IMR-90 (cell line): ENCODE data around the gene MRPL40. TPM values are rescaled to one million over a fixed set of nuclear protein-coding genes. Genes with fewer than 3 reads are reported as not detected.

Source experiments
- ATAC-seq: fragments of 200-7000 bp; cut with Tn5 transposase; 2 replicates; pipeline ENCODE4 v1.9.1; 2020; ENCODE audit warnings: low read depth, mild to moderate bottlenecking, moderate library complexity
- BruUV-seq: library from RNA; stranded (reverse); fragments of 400-500 nt; replicated peaks from 2 replicates; lab custom pipeline; 2021; lab: Mats Ljungman, UMichigan
- CTCF ChIA-PET: fragments of 300-600 bp; formaldehyde crosslinking; extraction: SDS; loops from one replicate; lab custom pipeline; 2021; ENCODE audit warnings: antibody characterized with exemption; lab: Yijun Ruan, JAX
- POLR2A ChIA-PET: fragments of 300-600 bp; sonication (Branson Sonifier 250); formaldehyde crosslinking; loops from one replicate; lab custom pipeline; 2022; ENCODE audit warnings: antibody characterized with exemption; ENCODE audit not compliant: unreplicated experiment; lab: Charles Lee
- DNase-seq: peaks from one replicate; pipeline ENCODE4 v3.0.0; 2013
- H2AFZ ChIP-seq: replicated peaks from 2 replicates; pipeline ENCODE3; 2013; ENCODE audit warnings: low read length, mild to moderate bottlenecking; ENCODE audit not compliant: poor library complexity
- H2AK5ac ChIP-seq: 2 replicates; pipeline ENCODE4 v1.6.1; 2013; ENCODE audit warnings: low read depth, low read length, inconsistent platforms
- H2AK9ac ChIP-seq: replicated peaks from 2 replicates; pipeline ENCODE3; 2013; ENCODE audit warnings: mild to moderate bottlenecking, low read depth, low read length, moderate library complexity; ENCODE audit not compliant: poor library complexity
- H2BK120ac ChIP-seq: 2 replicates; pipeline ENCODE4 v1.6.1; 2013; ENCODE audit warnings: low read depth, low read length, inconsistent platforms
- H2BK15ac ChIP-seq: 3 replicates; pipeline ENCODE4 v1.6.1; 2013; ENCODE audit warnings: low read depth, low read length, inconsistent platforms
- H2BK20ac ChIP-seq: 2 replicates; pipeline ENCODE4 v1.6.1; 2013; ENCODE audit warnings: low read depth, mild to moderate bottlenecking, inconsistent platforms, low read length, moderate library complexity
- H2BK5ac ChIP-seq: 2 replicates; pipeline ENCODE4 v1.6.1; 2013; ENCODE audit warnings: mild to moderate bottlenecking, low read depth, low read length, inconsistent platforms; ENCODE audit not compliant: poor library complexity, severe bottlenecking
- H3K14ac ChIP-seq: replicated peaks from 2 replicates; pipeline ENCODE4 v1.6.1; 2013; ENCODE audit warnings: low read depth, low read length, inconsistent platforms
- H3K18ac ChIP-seq: 2 replicates; pipeline ENCODE4 v1.6.1; 2013; ENCODE audit warnings: low read depth, low read length, control low read depth
- H3K23ac ChIP-seq: 2 replicates; pipeline ENCODE4 v1.6.1; 2013; ENCODE audit warnings: low read depth, low read length, inconsistent platforms
- H3K27ac ChIP-seq: 2 replicates; pipeline ENCODE4 v1.5.1; 2013; ENCODE audit warnings: mild to moderate bottlenecking, control low read depth, low read length; ENCODE audit not compliant: insufficient read depth
- H3K27me3 ChIP-seq: 2 replicates; pipeline ENCODE4 v1.6.1; 2013; ENCODE audit warnings: low read length; ENCODE audit not compliant: control insufficient read depth, insufficient read depth
- H3K36me3 ChIP-seq: 2 replicates; pipeline ENCODE4 v1.6.1; 2013; ENCODE audit warnings: low read length, mixed read lengths; ENCODE audit not compliant: control insufficient read depth, insufficient read depth
- H3K4ac ChIP-seq: 2 replicates; pipeline ENCODE4 v1.6.1; 2013; ENCODE audit warnings: low read depth, low read length, inconsistent platforms
- H3K4me1 ChIP-seq: 2 replicates; pipeline ENCODE4 v1.6.1; 2013; ENCODE audit warnings: low read length, mixed read lengths; ENCODE audit not compliant: control insufficient read depth, insufficient read depth
- H3K4me2 ChIP-seq: 2 replicates; pipeline ENCODE4 v1.6.1; 2013; ENCODE audit warnings: low read depth, mild to moderate bottlenecking, control low read depth, low read length, moderate library complexity
- H3K4me3 ChIP-seq: 2 replicates; pipeline ENCODE4 v1.5.1; 2013; ENCODE audit warnings: low read depth, mild to moderate bottlenecking, control low read depth, low read length, moderate library complexity; ENCODE audit not compliant: insufficient read depth
- H3K56ac ChIP-seq: 2 replicates; pipeline ENCODE4 v1.6.1; 2013; ENCODE audit warnings: low read length, inconsistent platforms; ENCODE audit not compliant: insufficient read depth; ENCODE audit errors: extremely low read depth
- H3K79me1 ChIP-seq, 2 experiments: 2 replicates each; pipeline ENCODE4 v1.6.1; 2013; ENCODE audit warnings: low read length in 2 of 2, inconsistent platforms in 1 of 2, low read depth in 1 of 2
- H3K9ac ChIP-seq: 2 replicates; pipeline ENCODE4 v1.6.1; 2013; ENCODE audit warnings: low read depth, low read length, control low read depth
- H3K9me1 ChIP-seq: 2 replicates; pipeline ENCODE4 v1.6.1; 2013; ENCODE audit warnings: low read length, inconsistent platforms; ENCODE audit not compliant: insufficient read depth
- H3K9me3 ChIP-seq: 2 replicates; pipeline ENCODE4 v1.6.1; 2013; ENCODE audit warnings: low read length; ENCODE audit not compliant: control insufficient read depth, insufficient read depth
- H4K20me1 ChIP-seq: 2 replicates; pipeline ENCODE4 v1.6.1; 2013; ENCODE audit warnings: low read length, inconsistent platforms; ENCODE audit not compliant: insufficient read depth
- H4K5ac ChIP-seq: 2 replicates; pipeline ENCODE4 v1.6.1; 2013; ENCODE audit warnings: mild to moderate bottlenecking, low read depth, low read length, control low read depth
- H4K8ac ChIP-seq, 2 experiments: 2 replicates each; pipeline ENCODE4 v1.6.1; 2013; ENCODE audit warnings: low read depth in 2 of 2, low read length in 2 of 2, control low read depth in 1 of 2, inconsistent platforms in 1 of 2
- H4K91ac ChIP-seq: 2 replicates; pipeline ENCODE4 v1.6.1; 2013; ENCODE audit warnings: low read depth, low read length, inconsistent platforms; ENCODE audit not compliant: insufficient read depth
- BHLHE40 ChIP-seq: fragments of 150-350 bp; IDR thresholded peaks from 2 replicates; pipeline ENCODE4 v1.6.1; 2016; ENCODE audit warnings: mild to moderate bottlenecking, low read depth, low read length
- CEBPB ChIP-seq: IDR thresholded peaks from 2 replicates; pipeline ENCODE4 v1.6.1; 2012; ENCODE audit warnings: low read depth, low read length, improper control_type of control experiment
- CHD1 ChIP-seq: IDR thresholded peaks from 2 replicates; pipeline ENCODE4 v1.6.1; 2012; ENCODE audit warnings: low read depth, low read length, improper control_type of control experiment
- CTCF ChIP-seq: conservative IDR thresholded peaks from 2 replicates; pipeline ENCODE4 v1.5.1; 2012; ENCODE audit warnings: mild to moderate bottlenecking, low read depth, low read length, improper control_type of control experiment
- ELK1 ChIP-seq: fragments of 150-350 bp; IDR thresholded peaks from 2 replicates; pipeline ENCODE4 v1.6.1; 2016; ENCODE audit warnings: low read depth, mild to moderate bottlenecking, low read length, moderate library complexity, borderline replicate concordance
- FOS ChIP-seq: fragments of 150-350 bp; IDR thresholded peaks from 2 replicates; pipeline ENCODE4 v1.6.1; 2016; ENCODE audit warnings: low read depth, low read length
- MAFK ChIP-seq: IDR thresholded peaks from 2 replicates; pipeline ENCODE4 v1.6.1; 2012; ENCODE audit warnings: low read depth, low read length, improper control_type of control experiment
- MAZ ChIP-seq: IDR thresholded peaks from 2 replicates; pipeline ENCODE4 v1.6.1; 2012; ENCODE audit warnings: low read depth, mild to moderate bottlenecking, low read length, improper control_type of control experiment, moderate library complexity, borderline replicate concordance
- MXI1 ChIP-seq: IDR thresholded peaks from 2 replicates; pipeline ENCODE4 v1.6.1; 2012; ENCODE audit warnings: low read depth, mild to moderate bottlenecking, low read length, moderate library complexity, borderline replicate concordance
- POLR2A ChIP-seq: IDR thresholded peaks from 2 replicates; pipeline ENCODE4 v1.6.1; 2012; ENCODE audit warnings: mild to moderate bottlenecking, low read depth, low read length
- RAD21 ChIP-seq: IDR thresholded peaks from 2 replicates; pipeline ENCODE4 v1.6.1; 2012; ENCODE audit warnings: low read length, improper control_type of control experiment
- RCOR1 ChIP-seq: IDR thresholded peaks from 2 replicates; pipeline ENCODE4 v1.6.1; 2012; ENCODE audit warnings: mild to moderate bottlenecking, low read length, improper control_type of control experiment; ENCODE audit not compliant: insufficient replicate concordance
- RFX5 ChIP-seq: IDR thresholded peaks from 2 replicates; pipeline ENCODE4 v1.8.0; 2012; ENCODE audit warnings: low read depth, mild to moderate bottlenecking, low read length, moderate library complexity
- SMC3 ChIP-seq: fragments of 150-350 bp; IDR thresholded peaks from 2 replicates; pipeline ENCODE4 v1.6.1; 2016; ENCODE audit warnings: low read depth, mild to moderate bottlenecking, antibody characterized with exemption, low read length, moderate library complexity
- USF2 ChIP-seq: fragments of 150-350 bp; IDR thresholded peaks from 2 replicates; pipeline ENCODE4 v1.6.1; 2017; ENCODE audit warnings: mild to moderate bottlenecking, antibody characterized with exemption, low read length, low read depth
- WGBS, 2 experiments: methylation state at CpG; one replicate each; pipeline versions ENCODE4 v1.1.5 to v1.1.7; 2013; ENCODE audit warnings: missing lambda C conversion rate in 2 of 2; ENCODE audit not compliant: insufficient read length in 1 of 2; ENCODE audit errors: extremely low coverage in 2 of 2; 5-methylcytosine and 5-hydroxymethylcytosine counted together
- dilution Hi-C: fragments of 300-500 bp; cut with HindIII; formaldehyde crosslinking; loops from one replicate; pipeline ENCODE4 v1.14.3; 2018; ENCODE audit warnings: low sequenced_read_pairs; ENCODE audit not compliant: unreplicated experiment
- in situ Hi-C: fragments of 300-500 bp; cut with MboI; formaldehyde crosslinking; loops from 3 replicates; pipeline ENCODE4 v1.14.3; 2019; ENCODE audit warnings: low sequenced_read_pairs, inconsistent platforms, mixed read lengths
- intact Hi-C: fragments of 100-400 bp; cut with micrococcal nuclease; formaldehyde crosslinking; loops from 2 replicates; pipeline ENCODE4 v1.10.0; 2022
- polyA plus RNA-seq, 3 experiments: library from polyadenylated mRNA; depleted of rRNA; stranded (reverse); fragments of >200 nt; gene quantifications; 2 replicates each; pipeline ENCODE4 v1.2.3, GENCODE V29; 2012; ENCODE audit warnings: low replicate concordance in 1 of 3
- total RNA-seq: library from RNA; depleted of rRNA; stranded (reverse); fragments of >200 nt; gene quantifications from 2 replicates; pipeline ENCODE4 v1.2.3, GENCODE V29; 2012

The MRPL40 gene
- total and polyA plus RNA-seq, 2 of the 4 experiments (the other 2 are of a cell fraction): 36.7 to 37.5 TPM

GRCh38 chr22:19405133-19405532 is 27.2 kb upstream of the MRPL40 start:
- Histone ChIP-seq H4K5ac (no peak overlapping the region), H2AK9ac (no peak overlapping the region), H3K79me1 (peaks cover 27 to 58% of the 10 kb centered on the region in 2 experiments), H3K14ac (no peak overlapping the region), H3K56ac (no peak overlapping the region), H3K18ac (no peak overlapping the region), H2BK120ac (no peak overlapping the region), H4K8ac (no peak overlapping the region), H2AFZ (no peak overlapping the region), H3K4me1 (peaks cover 3% of the 10 kb centered on the region), H2BK20ac (no peak overlapping the region), H4K91ac (no peak overlapping the region), H2BK5ac (no peak overlapping the region), H3K9me3 (no peaks in the 10 kb centered on the region), H3K23ac (no peak overlapping the region), H3K9ac (no peak overlapping the region), H3K27me3 (no peaks in the 10 kb centered on the region), H3K36me3 (peaks cover 47% of the 10 kb centered on the region), H4K20me1 (peaks cover 6% of the 10 kb centered on the region; the same call in 1 of the 2 replicates), H2AK5ac (no peak overlapping the region), H3K27ac (no peak overlapping the region), H3K4ac (no peak overlapping the region), H3K4me2 (no peak overlapping the region), H2BK15ac (no peak overlapping the region), H3K4me3 (no peak overlapping the region), H3K9me1 (peaks cover 13% of the 10 kb centered on the region)
- BruUV-seq: no TSS peak
- intact Hi-C loops (no loop called here), in situ Hi-C loops (no loop called here), dilution Hi-C loops (no loop called here)
- TF ChIP-seq RAD21 (no peak), CEBPB (no peak), MAZ (no peak), RCOR1 (no peak), MAFK (no peak), CHD1 (no peak), RFX5 (no peak), SMC3 (no peak), FOS (no peak), MXI1 (no peak), BHLHE40 (no peak), ELK1 (no peak), CTCF (no peak), USF2 (no peak), POLR2A (no peak)
- POLR2A ChIA-PET: no interaction called here
- no peak for ATAC-seq
- 100% methylated on average over 1 of the region's 4 CpGs; no CpG with 5 or more reads in 1 of the 2 experiments for WGBS, 2 experiments
- DNase-seq: no peak
- CTCF ChIA-PET: no interaction called here
